ENCODE measurements around the gene ETDA. TPM values are rescaled to one million over a fixed set of nuclear protein-coding genes. Genes with fewer than 3 reads are reported as not detected.
A peak's percentile ranks its signal among the peaks of the same experiment; 100 is the strongest.
"Not testable (repeated sequence)": the region's sequence is repeated elsewhere in the genome, so short reads cannot be mapped to it uniquely, and the experiment has no call there.

Gene ETDA
- total RNA-seq: not detected
- total RNA-seq (2013): not detected
- 0 reads per million in 29 experiments for total RNA-seq

- CTCF ChIA-PET; H3K4me1 Mint-ChIP-seq; H3K27me3 Mint-ChIP-seq; H3K4me3 ChIP-seq (ENCODE audit: control insufficient read depth in 1 of 2, extremely low read depth in 1 of 2, low read length in 1 of 2); H3K27me3 ChIP-seq (replicated peaks in 1 of 2; ENCODE audit: control insufficient read depth in 2 of 2, extremely low read depth in 1 of 2, insufficient read depth in 2 of 2, low read length in 1 of 2); H3K27ac Mint-ChIP-seq; DNase-seq; H3K4me1 ChIP-seq (ENCODE audit: control insufficient read depth in 1 of 2, extremely low read depth in 1 of 2, insufficient read depth in 2 of 2, low read length in 2 of 2); ATAC-seq (replicated peaks in 1 of 4); H3K36me3 ChIP-seq (ENCODE audit: control insufficient read depth in 2 of 2, extremely low read depth in 1 of 2, insufficient read depth in 1 of 2, low read length in 1 of 2); H3K27ac ChIP-seq (ENCODE audit: low read length); H3K9me3 Mint-ChIP-seq; H3K36me3 Mint-ChIP-seq; POLR2A ChIA-PET; H3K4me3 Mint-ChIP-seq; H3K9me3 ChIP-seq: not testable (repeated sequence)
- WGBS (ENCODE audit: insufficient coverage): no CpG with 5 or more reads among the region's 1 CpG
Measured at GRCh38 chrX:135252011-135252518, at the start of gene ETDA. Gene ETDA, plus strand, starts transcription at chrX:135252061. Its CDS starts 1,216 bp downstream, at chrX:135253277.

GRCh38 chrX:135206427-135206826, 45.4 kb upstream of the ETDA start:
- DNase-seq: peak in 8 of 35 experiments; percentile 1 to 33 (median 4)
- H3K4me1 ChIP-seq (ENCODE audit: control insufficient read depth in 1 of 2, extremely low read depth in 1 of 2, insufficient read depth in 2 of 2, low read length in 2 of 2); H3K27me3 ChIP-seq (replicated peaks in 1 of 2; ENCODE audit: control insufficient read depth in 2 of 2, extremely low read depth in 1 of 2, insufficient read depth in 2 of 2, low read length in 1 of 2); POLR2A ChIA-PET; H3K9me3 ChIP-seq; H3K4me3 Mint-ChIP-seq; H3K4me1 Mint-ChIP-seq; H3K27ac Mint-ChIP-seq; H3K4me3 ChIP-seq (ENCODE audit: control insufficient read depth in 1 of 2, extremely low read depth in 1 of 2, low read length in 1 of 2); ATAC-seq (replicated peaks in 1 of 4); H3K27ac ChIP-seq (ENCODE audit: low read length); H3K9me3 Mint-ChIP-seq; H3K36me3 ChIP-seq (ENCODE audit: control insufficient read depth in 2 of 2, extremely low read depth in 1 of 2, insufficient read depth in 1 of 2, low read length in 1 of 2); CTCF ChIA-PET; H3K36me3 Mint-ChIP-seq: not testable (repeated sequence)
- WGBS (ENCODE audit: insufficient coverage): no CpG with 5 or more reads among the region's 11 CpGs
- peaks cover 19 to 48% of the 10 kb centered on the region in 2 donors for H3K27me3 Mint-ChIP-seq

DNA sequence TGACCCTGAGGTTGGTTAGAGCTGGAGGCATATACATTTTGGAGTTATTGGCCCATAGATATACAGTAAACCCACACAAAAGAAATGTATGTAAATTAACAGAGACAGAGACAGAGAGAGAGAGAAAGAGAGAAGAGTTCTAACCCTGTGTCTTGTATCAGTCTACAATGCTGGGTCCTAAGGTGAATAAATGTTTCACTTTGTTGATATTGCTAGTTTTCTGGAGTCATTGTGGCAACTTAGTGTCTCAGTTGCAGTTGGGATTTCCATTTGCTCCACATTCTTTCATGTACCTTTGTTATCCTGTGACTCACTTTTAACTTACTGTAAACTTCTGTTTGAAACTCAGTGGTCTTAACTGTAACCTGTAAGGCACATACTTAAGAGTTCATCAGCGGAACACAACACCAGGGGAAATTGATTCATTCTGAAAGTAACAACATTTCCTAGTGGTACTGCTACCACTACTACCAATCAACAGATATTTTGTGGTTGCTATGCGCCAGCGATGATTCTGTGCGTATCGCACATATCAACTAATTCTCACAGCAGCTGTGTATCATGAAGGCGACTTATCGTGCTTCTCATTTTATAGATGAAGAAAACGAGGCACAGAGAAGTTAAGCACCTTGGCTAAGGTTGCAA, 38.5 kb upstream of the ETDA start:
- Histone ChIP-seq H3K4me1 (ENCODE audit: control insufficient read depth in 1 of 2, extremely low read depth in 1 of 2, insufficient read depth in 2 of 2, low read length in 2 of 2) (no peaks in the 10 kb centered on the region), H3K27ac (ENCODE audit: low read length) (no peak overlapping the region), H3K9me3 (no peaks in the 10 kb centered on the region), H3K4me3 (ENCODE audit: control insufficient read depth in 1 of 2, extremely low read depth in 1 of 2, low read length in 1 of 2) (no peak overlapping the region), H3K27me3 (replicated peaks in 1 of 2; ENCODE audit: control insufficient read depth in 2 of 2, extremely low read depth in 1 of 2, insufficient read depth in 2 of 2, low read length in 1 of 2) (no peaks in the 10 kb centered on the region), H3K36me3 (ENCODE audit: control insufficient read depth in 2 of 2, extremely low read depth in 1 of 2, insufficient read depth in 1 of 2, low read length in 1 of 2) (no peaks in the 10 kb centered on the region)
- Mint-ChIP-seq H3K4me3 (no peak overlapping the region), H3K9me3 (no peaks in the 10 kb centered on the region), H3K4me1 (peaks cover 0 to 3% (median 0%) of the 10 kb centered on the region in 3 donors), H3K27ac (no peak overlapping the region), H3K36me3 (no peaks in the 10 kb centered on the region), H3K27me3 (peaks cover 1 to 31% of the 10 kb centered on the region in 2 donors)
- peak in 2 of 35 experiments; percentile 2 to 11 for DNase-seq
- ChIA-PET CTCF (no interaction called here), POLR2A (no interaction called here)
- no CpG with 5 or more reads among the region's 8 CpGs for WGBS (ENCODE audit: insufficient coverage)
- peak in 2 of 4 experiments; percentile 40 to 56 for ATAC-seq (replicated peaks in 1 of 4)

DNA sequence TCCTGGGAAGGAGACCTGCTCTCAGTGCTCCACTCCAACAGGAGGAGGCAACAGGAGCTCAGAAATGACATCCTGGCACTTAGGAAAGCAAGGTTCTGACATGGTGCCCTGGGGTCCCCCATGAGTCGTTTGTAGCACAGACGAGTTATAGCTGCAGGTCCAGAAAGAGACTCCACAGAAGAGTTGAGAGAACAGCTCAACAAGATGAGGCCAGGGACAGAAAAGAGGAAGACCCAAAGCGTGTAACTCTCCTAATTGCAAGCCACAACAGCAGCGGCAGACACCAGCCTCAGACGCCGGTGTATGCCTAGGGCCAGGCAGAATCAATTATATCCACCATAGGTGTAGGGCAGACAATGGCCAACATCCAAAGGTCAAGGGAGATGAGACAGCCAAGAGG, 5.9 kb upstream of the ETDA start:
- H3K27ac Mint-ChIP-seq; H3K27ac ChIP-seq (ENCODE audit: low read length); H3K27me3 Mint-ChIP-seq; H3K9me3 ChIP-seq; ATAC-seq (replicated peaks in 1 of 4); H3K27me3 ChIP-seq (replicated peaks in 1 of 2; ENCODE audit: control insufficient read depth in 2 of 2, extremely low read depth in 1 of 2, insufficient read depth in 2 of 2, low read length in 1 of 2); POLR2A ChIA-PET; H3K9me3 Mint-ChIP-seq; H3K4me1 Mint-ChIP-seq; H3K4me1 ChIP-seq (ENCODE audit: control insufficient read depth in 1 of 2, extremely low read depth in 1 of 2, insufficient read depth in 2 of 2, low read length in 2 of 2); DNase-seq; CTCF ChIA-PET; H3K36me3 ChIP-seq (ENCODE audit: control insufficient read depth in 2 of 2, extremely low read depth in 1 of 2, insufficient read depth in 1 of 2, low read length in 1 of 2); H3K4me3 Mint-ChIP-seq; H3K36me3 Mint-ChIP-seq; H3K4me3 ChIP-seq (ENCODE audit: control insufficient read depth in 1 of 2, extremely low read depth in 1 of 2, low read length in 1 of 2): not testable (repeated sequence)
- WGBS (ENCODE audit: insufficient coverage): no CpG with 5 or more reads among the region's 6 CpGs

- CTCF ChIA-PET: not testable (repeated sequence)
Measured at GRCh38 chrX:135256087-135256684, 4.3 kb downstream of the ETDA start.

DNA sequence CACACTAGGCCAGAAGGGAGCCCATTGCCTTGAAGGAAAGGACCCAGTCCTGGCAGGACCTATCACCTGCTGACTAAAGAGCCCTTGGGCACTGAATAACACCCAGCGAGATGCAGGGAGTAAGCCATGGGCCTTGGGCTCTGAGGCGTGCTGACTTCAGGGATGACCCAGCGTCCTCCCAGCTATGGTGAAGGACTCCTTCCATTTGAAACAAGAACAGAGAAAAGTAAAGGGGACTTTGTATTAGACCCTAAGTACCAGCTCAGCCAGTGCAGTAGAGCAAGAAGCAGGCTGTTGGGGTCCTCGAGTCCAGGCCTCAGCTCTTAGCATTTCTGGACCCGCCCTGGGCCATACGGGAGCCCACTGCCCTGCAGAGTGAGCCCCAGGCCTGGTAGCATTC, 5.1 kb downstream of the ETDA start:
- no peaks in the 10 kb centered on the region for H3K9me3 Mint-ChIP-seq
- H3K4me3 Mint-ChIP-seq: no peak overlapping the region
- no peaks in the 10 kb centered on the region for H3K4me1 Mint-ChIP-seq
- H3K27ac Mint-ChIP-seq: no peak overlapping the region
- ATAC-seq (replicated peaks in 1 of 4) (no peak), DNase-seq (no peak)
- H3K36me3 ChIP-seq (ENCODE audit: control insufficient read depth in 2 of 2, extremely low read depth in 1 of 2, insufficient read depth in 1 of 2, low read length in 1 of 2): no peaks in the 10 kb centered on the region
- H3K27me3 ChIP-seq (replicated peaks in 1 of 2; ENCODE audit: control insufficient read depth in 2 of 2, extremely low read depth in 1 of 2, insufficient read depth in 2 of 2, low read length in 1 of 2): no peaks in the 10 kb centered on the region
- H3K27ac ChIP-seq (ENCODE audit: low read length): no peak overlapping the region
- peaks cover 0 to 31% of the 10 kb centered on the region in 2 donors for H3K27me3 Mint-ChIP-seq
- ChIA-PET POLR2A (no interaction called here), CTCF (no interaction called here)
- no peaks in the 10 kb centered on the region for H3K4me1 ChIP-seq (ENCODE audit: control insufficient read depth in 1 of 2, extremely low read depth in 1 of 2, insufficient read depth in 2 of 2, low read length in 2 of 2)
- no peaks in the 10 kb centered on the region for H3K9me3 ChIP-seq
- H3K4me3 ChIP-seq (ENCODE audit: control insufficient read depth in 1 of 2, extremely low read depth in 1 of 2, low read length in 1 of 2): no peak overlapping the region
- no CpG with 5 or more reads among the region's 6 CpGs for WGBS (ENCODE audit: insufficient coverage)
- no peaks in the 10 kb centered on the region for H3K36me3 Mint-ChIP-seq

More at GRCh38 chrX:135256087-135256684, 4.3 kb downstream of the ETDA start:
- H3K9me3 ChIP-seq; H3K4me3 ChIP-seq (ENCODE audit: control insufficient read depth in 1 of 2, extremely low read depth in 1 of 2, low read length in 1 of 2); DNase-seq; H3K4me1 ChIP-seq (ENCODE audit: control insufficient read depth in 1 of 2, extremely low read depth in 1 of 2, insufficient read depth in 2 of 2, low read length in 2 of 2); H3K4me1 Mint-ChIP-seq; H3K27ac ChIP-seq (ENCODE audit: low read length); ATAC-seq (replicated peaks in 1 of 4); H3K27ac Mint-ChIP-seq; H3K36me3 ChIP-seq (ENCODE audit: control insufficient read depth in 2 of 2, extremely low read depth in 1 of 2, insufficient read depth in 1 of 2, low read length in 1 of 2); H3K27me3 ChIP-seq (replicated peaks in 1 of 2; ENCODE audit: control insufficient read depth in 2 of 2, extremely low read depth in 1 of 2, insufficient read depth in 2 of 2, low read length in 1 of 2); POLR2A ChIA-PET; H3K4me3 Mint-ChIP-seq; H3K9me3 Mint-ChIP-seq; H3K36me3 Mint-ChIP-seq: not testable (repeated sequence)
- WGBS (ENCODE audit: insufficient coverage): 93% methylated on average over 3 of the region's 8 CpGs
- peaks cover 0 to 25% of the 10 kb centered on the region in 2 donors for H3K27me3 Mint-ChIP-seq
